ENCODE data around the gene SLC13A3.

GRCh38 chr20:46650575-46651090, 626 bp downstream of the SLC13A3 start:
- TF ChIP-seq CTCF (IDR thresholded peaks at IDR 0.05; ENCODE audit: insufficient read depth, low read depth, low read length) (no peak), EZH2 (IDR thresholded peaks at IDR 0.05; ENCODE audit: insufficient read depth, low read length) (no peak)

All from astrocyte (in vitro differentiated cells and primary cell).